HL-60/S4 treated with retinoic acid at 250 ng/mL for 4 days and 3 days (cell line): ENCODE measurements around the gene JARID2.

Source experiments
- in situ Hi-C: fragments of 300-500 bp; cut with MboI; formaldehyde crosslinking; loops from 2 replicates; pipeline ENCODE4 v1.7.0; 2022; ENCODE audit warnings: low sequenced_read_pairs

JARID2 gene

GRCh38 chr6:15327271-15327670 is 81.4 kb downstream of the JARID2 start:
- in situ Hi-C loops, result no loop called here

GRCh38 chr6:15329197-15329671 is 83.4 kb downstream of the JARID2 start:
- in situ Hi-C loops, result no loop called here

- in situ Hi-C loops, result no loop called here
Observed at GRCh38 chr6:15330174-15330944, 84.5 kb downstream of the JARID2 start.

GRCh38 chr6:15331143-15331542 is 85.3 kb downstream of the JARID2 start:
- in situ Hi-C loops, result no loop called here

- in situ Hi-C loops, result no loop called here
Observed at GRCh38 chr6:15331629-15332251, 85.9 kb downstream of the JARID2 start.

- in situ Hi-C loops, result no loop called here
Observed at GRCh38 chr6:15332446-15332845, 86.6 kb downstream of the JARID2 start.

- in situ Hi-C loops, result no loop called here
Observed at GRCh38 chr6:15335385-15335784, 89.5 kb downstream of the JARID2 start.

GRCh38 chr6:15335916-15336315 is 90.0 kb downstream of the JARID2 start:
- in situ Hi-C loops, result no loop called here

GRCh38 chr6:15336900-15337560 is 91.2 kb downstream of the JARID2 start:
- in situ Hi-C loops, result no loop called here

GRCh38 chr6:15337582-15337981 is 91.7 kb downstream of the JARID2 start:
- in situ Hi-C loops, result no loop called here

GRCh38 chr6:15338476-15338875 is 92.6 kb downstream of the JARID2 start:
- in situ Hi-C loops, result no loop called here

GRCh38 chr6:15339081-15339480 is 93.2 kb downstream of the JARID2 start:
- in situ Hi-C loops, result no loop called here

- in situ Hi-C loops, result no loop called here
Observed at GRCh38 chr6:15340105-15340601, 94.3 kb downstream of the JARID2 start.

GRCh38 chr6:15340775-15341174 is 94.9 kb downstream of the JARID2 start:
- in situ Hi-C loops, result no loop called here

- in situ Hi-C loops, result no loop called here
Observed at GRCh38 chr6:15341311-15342001, 95.6 kb downstream of the JARID2 start.

- in situ Hi-C loops, result no loop called here
Observed at GRCh38 chr6:15342114-15342513, 96.2 kb downstream of the JARID2 start.

GRCh38 chr6:15343490-15344191 is 97.8 kb downstream of the JARID2 start:
- in situ Hi-C loops, result no loop called here

GRCh38 chr6:15344192-15344519 is 98.3 kb downstream of the JARID2 start:
- in situ Hi-C loops, result no loop called here

GRCh38 chr6:15344831-15345230 is 99.0 kb downstream of the JARID2 start:
- in situ Hi-C loops, result no loop called here

- in situ Hi-C loops, result no loop called here
Observed at GRCh38 chr6:15346315-15346714, 100.4 kb downstream of the JARID2 start.

- in situ Hi-C loops, result no loop called here
Observed at GRCh38 chr6:15348528-15348927, 102.7 kb downstream of the JARID2 start.
